Renal cortex interstitium (tissue), 15 donors: ENCODE results near the gene TUT4. TPM values are rescaled to one million over a fixed set of nuclear protein-coding genes. Genes with fewer than 3 reads are reported as not detected.

Experiments
- DNase-seq, 11 donors: peaks; one replicate each; pipeline ENCODE4 v3.0.0-alpha.2; 2013; ENCODE audit warnings: low read depth in 9 of 11, low spot score in 4 of 11; ENCODE audit errors: extremely low read depth in 1 of 11
- long read RNA-seq, 16 experiments: transcript quantifications; one replicate each; lab custom pipeline, GENCODE V29; 2026
- polyA plus RNA-seq, 3 donors: library from polyadenylated mRNA; unstranded; fragments of 120-200 nt; gene quantifications; one replicate each; pipeline ENCODE4 v1.2.1, GENCODE V29; 2013; ENCODE audit not compliant: insufficient read length in 3 of 3

The TUT4 gene, protein sequence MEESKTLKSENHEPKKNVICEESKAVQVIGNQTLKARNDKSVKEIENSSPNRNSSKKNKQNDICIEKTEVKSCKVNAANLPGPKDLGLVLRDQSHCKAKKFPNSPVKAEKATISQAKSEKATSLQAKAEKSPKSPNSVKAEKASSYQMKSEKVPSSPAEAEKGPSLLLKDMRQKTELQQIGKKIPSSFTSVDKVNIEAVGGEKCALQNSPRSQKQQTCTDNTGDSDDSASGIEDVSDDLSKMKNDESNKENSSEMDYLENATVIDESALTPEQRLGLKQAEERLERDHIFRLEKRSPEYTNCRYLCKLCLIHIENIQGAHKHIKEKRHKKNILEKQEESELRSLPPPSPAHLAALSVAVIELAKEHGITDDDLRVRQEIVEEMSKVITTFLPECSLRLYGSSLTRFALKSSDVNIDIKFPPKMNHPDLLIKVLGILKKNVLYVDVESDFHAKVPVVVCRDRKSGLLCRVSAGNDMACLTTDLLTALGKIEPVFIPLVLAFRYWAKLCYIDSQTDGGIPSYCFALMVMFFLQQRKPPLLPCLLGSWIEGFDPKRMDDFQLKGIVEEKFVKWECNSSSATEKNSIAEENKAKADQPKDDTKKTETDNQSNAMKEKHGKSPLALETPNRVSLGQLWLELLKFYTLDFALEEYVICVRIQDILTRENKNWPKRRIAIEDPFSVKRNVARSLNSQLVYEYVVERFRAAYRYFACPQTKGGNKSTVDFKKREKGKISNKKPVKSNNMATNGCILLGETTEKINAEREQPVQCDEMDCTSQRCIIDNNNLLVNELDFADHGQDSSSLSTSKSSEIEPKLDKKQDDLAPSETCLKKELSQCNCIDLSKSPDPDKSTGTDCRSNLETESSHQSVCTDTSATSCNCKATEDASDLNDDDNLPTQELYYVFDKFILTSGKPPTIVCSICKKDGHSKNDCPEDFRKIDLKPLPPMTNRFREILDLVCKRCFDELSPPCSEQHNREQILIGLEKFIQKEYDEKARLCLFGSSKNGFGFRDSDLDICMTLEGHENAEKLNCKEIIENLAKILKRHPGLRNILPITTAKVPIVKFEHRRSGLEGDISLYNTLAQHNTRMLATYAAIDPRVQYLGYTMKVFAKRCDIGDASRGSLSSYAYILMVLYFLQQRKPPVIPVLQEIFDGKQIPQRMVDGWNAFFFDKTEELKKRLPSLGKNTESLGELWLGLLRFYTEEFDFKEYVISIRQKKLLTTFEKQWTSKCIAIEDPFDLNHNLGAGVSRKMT (N-terminal part only)
- 100 to 1,000 TPM in 1 of 3 donors, 10 to 100 TPM in 2; 70.7 to 113 (median 86.3) TPM for polyA plus RNA-seq
- long read RNA-seq, donor 1, full-length matches to known transcripts, result 4 of 89 reads
- long read RNA-seq, donor 1, partial matches to known transcripts, result 13 of 89 reads
- long read RNA-seq, donor 1, other reads (novel, unspliced or antisense), result 72 of 89 reads
- long read RNA-seq, donor 2, partial matches to known transcripts, result 35 of 50 reads
- long read RNA-seq, donor 2, other reads (novel, unspliced or antisense), result 11 of 50 reads
- long read RNA-seq, donor 3, full-length matches to known transcripts, result 3 of 18 reads
- long read RNA-seq, donor 3, partial matches to known transcripts, result 15 of 18 reads
- long read RNA-seq, donor 3, other reads (novel, unspliced or antisense), result 0 of 18 reads
- long read RNA-seq, donor 4, partial matches to known transcripts, result 36 of 127 reads
- long read RNA-seq, donor 4, other reads (novel, unspliced or antisense), result 90 of 127 reads
- long read RNA-seq, donor 5, result 0 reads
- long read RNA-seq, donor 6, transcript TUT4-207 (3 exons, 775 nt), result major isoform, 7 of 50 reads
- long read RNA-seq, donor 6, partial matches to known transcripts, result 40 of 50 reads
- long read RNA-seq, donor 6, other reads (novel, unspliced or antisense), result 0 of 50 reads
- long read RNA-seq, donor 7, partial matches to known transcripts, result 149 of 287 reads
- long read RNA-seq, donor 7, other reads (novel, unspliced or antisense), result 135 of 287 reads
- long read RNA-seq, donor 8, transcript TUT4-207 (3 exons, 775 nt), result major isoform, 7 of 38 reads
- long read RNA-seq, donor 8, partial matches to known transcripts, result 27 of 38 reads
- long read RNA-seq, donor 8, other reads (novel, unspliced or antisense), result 0 of 38 reads
- long read RNA-seq, donor 9, partial matches to known transcripts, result 139 of 223 reads
- long read RNA-seq, donor 9, other reads (novel, unspliced or antisense), result 82 of 223 reads
- long read RNA-seq, donor 10, partial matches to known transcripts, result 0 of 3 reads
- long read RNA-seq, donor 10, other reads (novel, unspliced or antisense), result 0 of 3 reads
- long read RNA-seq, donor 11, partial matches to known transcripts, result 65 of 140 reads
- long read RNA-seq, donor 11, other reads (novel, unspliced or antisense), result 73 of 140 reads
- long read RNA-seq, donor 12, partial matches to known transcripts, result 0 of 2 reads
- long read RNA-seq, donor 12, other reads (novel, unspliced or antisense), result 0 of 2 reads
- long read RNA-seq, donor 13, full-length matches to known transcripts, result 5 of 304 reads
- long read RNA-seq, donor 13, partial matches to known transcripts, result 74 of 304 reads
- long read RNA-seq, donor 13, other reads (novel, unspliced or antisense), result 225 of 304 reads
- long read RNA-seq, donor 14, partial matches to known transcripts, result 5 of 9 reads
- long read RNA-seq, donor 14, other reads (novel, unspliced or antisense), result 0 of 9 reads
- long read RNA-seq, donor 15, result 0 reads
- long read RNA-seq, donor 16, full-length matches to known transcripts, result 20 of 348 reads
- long read RNA-seq, donor 16, partial matches to known transcripts, result 79 of 348 reads
- long read RNA-seq, donor 16, other reads (novel, unspliced or antisense), result 249 of 348 reads

- peak; percentile 71 to 92 (median 90) for DNase-seq
Observed at GRCh38 chr1:52552505-52553361, at the start of gene TUT4. TSS of gene TUT4 (minus strand) at chr1:52553092. CDS start at chr1:52526280, 26,812 bp downstream.

- peak in 9 of 11 donors; percentile 20 to 58 (median 46) for DNase-seq
Observed at GRCh38 chr1:52601991-52602855, 49.3 kb upstream of the TUT4 start, which contains the start of gene GPX7. TSS of gene GPX7 (plus strand) at chr1:52602371. CDS start at chr1:52602410, 39 bp downstream.

DNA sequence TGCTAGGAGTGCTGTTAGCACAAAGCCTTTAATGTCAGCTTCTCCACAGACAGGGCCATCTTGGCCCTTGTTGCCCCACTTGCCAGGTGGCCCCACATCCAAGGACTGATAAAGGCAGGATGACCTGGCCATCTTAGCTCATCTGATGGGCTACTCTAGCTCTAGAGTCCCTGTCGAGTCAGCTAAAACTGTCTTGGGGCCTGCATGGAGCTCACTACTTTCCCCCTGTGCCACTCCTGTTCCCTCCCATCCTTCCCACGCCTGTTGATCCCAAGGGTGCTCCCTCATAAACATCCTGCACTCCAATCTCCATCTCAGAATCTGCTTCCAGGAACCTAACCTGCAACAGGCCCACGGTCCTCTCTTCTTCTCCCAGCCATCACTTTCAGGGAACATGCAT lies 48.6 kb upstream of the TUT4 start:
- DNase-seq, result no peak

- no peak for DNase-seq
Observed at GRCh38 chr1:52600533-52601179, 47.8 kb upstream of the TUT4 start.

- DNase-seq, result no peak
Observed at GRCh38 chr1:52599236-52599635, 46.3 kb upstream of the TUT4 start.

GRCh38 chr1:52598729-52599128 lies 45.8 kb upstream of the TUT4 start:
- DNase-seq, result no peak

- no peak for DNase-seq
Observed at GRCh38 chr1:52597912-52598311, 45.0 kb upstream of the TUT4 start.

DNA sequence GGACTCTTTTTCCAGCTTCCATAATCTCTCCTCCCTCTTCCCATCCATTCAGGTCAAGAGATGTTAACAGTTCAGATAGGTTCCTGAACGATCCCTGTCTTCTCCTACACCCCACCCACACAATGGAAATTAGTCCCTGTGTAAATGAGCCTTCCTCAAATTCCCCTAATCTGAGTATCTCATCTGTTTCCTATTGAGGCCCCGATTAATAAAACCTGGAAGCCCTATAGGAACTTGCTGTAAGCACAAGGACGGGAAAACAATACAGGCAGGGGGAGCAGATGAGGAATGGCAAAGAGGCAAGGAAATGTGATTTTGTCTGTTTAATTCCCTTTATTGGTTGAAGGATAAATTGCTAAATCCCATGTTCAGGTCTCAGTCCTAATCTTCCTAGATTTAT lies 42.2 kb upstream of the TUT4 start:
- no peak for DNase-seq

GRCh38 chr1:52593495-52593894 lies 40.6 kb upstream of the TUT4 start:
- no peak for DNase-seq

GRCh38 chr1:52592637-52593323 lies 39.9 kb upstream of the TUT4 start:
- no peak for DNase-seq

DNA sequence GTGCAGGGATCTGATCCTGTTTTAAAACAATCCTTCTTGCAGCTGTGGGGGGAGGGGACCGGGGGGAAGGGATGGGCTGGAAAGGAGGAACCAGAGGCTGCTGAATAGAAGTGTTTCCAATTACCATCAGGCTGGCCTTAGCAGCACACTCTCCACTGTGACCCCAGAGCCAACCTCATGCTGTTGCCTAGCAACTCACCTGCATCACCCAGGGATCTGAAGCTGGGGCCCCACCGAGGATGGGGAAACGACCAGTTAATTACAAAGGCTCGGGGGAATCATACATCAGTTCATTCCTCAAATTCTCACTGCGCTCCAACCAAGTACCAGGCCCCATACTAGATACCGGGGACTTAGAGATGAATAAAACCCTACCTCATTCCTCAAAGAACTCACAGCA lies 37.4 kb upstream of the TUT4 start:
- DNase-seq, result peak in 3 of 11 donors; percentile 14 to 34 (median 29)

DNA sequence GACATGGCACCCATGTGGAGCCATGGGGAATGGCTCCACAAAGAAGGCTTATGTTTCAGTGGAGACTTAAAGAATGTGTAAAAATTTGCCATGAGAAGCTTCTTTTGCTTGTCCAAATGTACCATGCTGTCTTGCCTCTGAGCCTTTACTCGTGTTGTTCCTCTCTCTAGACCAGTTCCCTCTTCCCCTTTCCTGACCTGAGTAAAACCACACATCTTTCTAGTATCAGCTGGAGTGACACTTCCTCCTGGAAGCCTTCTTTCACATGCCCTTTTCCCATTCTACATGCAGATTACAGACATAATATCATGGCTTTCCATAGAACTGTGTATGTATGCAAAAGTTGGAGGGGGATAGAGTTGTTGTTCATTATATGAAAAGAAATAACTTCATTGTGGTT lies 35.6 kb upstream of the TUT4 start:
- no peak for DNase-seq

DNA sequence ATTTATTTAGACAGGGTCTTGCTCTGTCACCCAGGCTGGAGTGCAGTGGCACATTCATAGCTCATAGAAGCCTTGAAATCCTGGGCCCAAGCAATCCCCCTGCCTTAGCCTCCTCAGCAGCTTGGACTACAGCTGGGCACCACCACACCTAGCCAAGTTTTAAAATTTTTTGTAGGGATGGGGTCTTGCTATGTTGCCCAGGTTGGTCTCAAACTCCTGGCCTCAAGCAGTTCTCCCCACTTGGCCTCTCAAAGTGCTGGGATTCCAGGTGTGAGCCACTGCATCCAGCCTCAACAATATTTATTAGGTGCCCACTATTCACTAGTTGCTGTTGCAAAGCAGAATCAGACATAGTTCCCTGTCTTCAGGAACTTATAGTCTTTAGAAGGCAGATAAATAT lies 35.1 kb upstream of the TUT4 start:
- no peak for DNase-seq
